Testis (tissue), 3 donors: ENCODE measurements around the gene FGFR3. TPM values are rescaled to one million over a fixed set of nuclear protein-coding genes. Genes with fewer than 3 reads are reported as not detected.

Source experiments
- DNase-seq: peaks from one replicate; pipeline ENCODE4 v3.0.0-alpha.2; 2019
- H3K27ac ChIP-seq, 2 donors: fragments of 200-600 bp; sonication (generic); one replicate each; pipeline ENCODE4 v1.5.1; 2019
- H3K27me3 ChIP-seq: fragments of 200-600 bp; sonication (generic); one replicate; pipeline ENCODE4 v1.5.1; 2019
- H3K36me3 ChIP-seq: fragments of 200-600 bp; sonication (generic); one replicate; pipeline ENCODE4 v1.5.1; 2017; ENCODE audit warnings: low read depth; ENCODE audit errors: missing control alignments
- H3K4me1 ChIP-seq: fragments of 200-600 bp; sonication (generic); one replicate; pipeline ENCODE4 v1.5.1; 2019
- H3K4me3 ChIP-seq, 2 donors: fragments of 200-600 bp; sonication (generic); one replicate each; pipeline ENCODE4 v1.5.1; 2017 to 2019
- H3K9me3 ChIP-seq: fragments of 200-600 bp; sonication (generic); one replicate; pipeline ENCODE4 v1.5.1; 2017
- POLR2A ChIP-seq: fragments of 450-650 bp; IDR thresholded peaks from one replicate; pipeline ENCODE4 v1.6.1; 2017; ENCODE audit warnings: antibody characterized with exemption, mild to moderate bottlenecking, moderate library complexity
- WGBS, 2 donors: methylation state at CpG; one replicate each; pipeline ENCODE4 v1.1.5; 2018; 5-methylcytosine and 5-hydroxymethylcytosine counted together
- intact Hi-C: fragments of 100-400 bp; cut with DNase I; formaldehyde crosslinking; loops from one replicate; pipeline ENCODE4 v1.15.1; 2023; ENCODE audit warnings: low total_unique reads
- polyA plus RNA-seq: library from polyadenylated mRNA; stranded (reverse); fragments of 350-450 nt; fragmentation: Illumina TruSeq; extraction: RNeasy Lipid Tissue Mini Kit (QIAGEN cat#74804); gene quantifications from one replicate; pipeline ENCODE4 v1.2.3, GENCODE V29; 2014; ENCODE audit warnings: low read depth, low replicate concordance; ENCODE audit not compliant: insufficient read depth
- total RNA-seq, 2 donors: library from RNA; depleted of rRNA; stranded (reverse); fragments of >200 nt; gene quantifications; one replicate each; pipeline ENCODE4 v1.2.3, GENCODE V29; 2016
- TF ChIP-seq, protein P1 (sequence below), 3 experiments: fragments of 450-650 bp in 2 of 3; fragments of 200-600 bp in 1 of 3; sonication (generic) in 1 of 3; IDR thresholded peaks; one replicate each; pipeline ENCODE4 v1.5.1; 2016 to 2019; ENCODE audit warnings: antibody characterized with exemption in 3 of 3, mild to moderate bottlenecking in 2 of 3, moderate library complexity in 1 of 3

FGFR3 gene
- total and polyA plus RNA-seq, 3 donors from 2014 or later, result 39.2 to 93.7 (median 79.6) TPM

DNA sequence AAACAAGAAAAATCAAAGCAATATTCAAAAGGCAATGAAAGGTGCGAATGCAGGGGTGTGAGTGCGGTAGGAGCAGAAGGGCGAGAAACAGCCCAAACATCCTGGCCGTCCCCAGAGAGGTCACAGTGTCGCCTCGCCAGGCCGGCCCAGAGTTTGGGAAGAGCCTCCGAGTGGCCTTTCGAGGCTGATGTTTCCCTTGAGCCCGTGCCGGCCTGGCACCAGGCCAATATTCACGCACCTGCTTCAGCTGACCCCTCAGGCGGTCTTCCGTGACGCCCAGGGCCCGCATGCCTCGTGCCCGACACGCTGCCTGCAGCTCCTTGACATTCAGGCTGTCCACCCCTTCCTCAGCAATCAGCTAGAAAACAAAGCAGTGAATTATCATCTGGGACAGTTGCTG is 32.2 kb downstream of the FGFR3 start:
- 88% methylated on average over 19 of the region's 19 CpGs for WGBS, 2 donors
- Histone ChIP-seq H3K27me3 (no peaks in the 10 kb centered on the region), H3K4me3 (no peak overlapping the region), H3K4me1 (no peaks in the 10 kb centered on the region), H3K36me3 (no peaks in the 10 kb centered on the region), H3K9me3 (no peaks in the 10 kb centered on the region), H3K27ac (no peak overlapping the region)
- TF ChIP-seq, protein P1, sequence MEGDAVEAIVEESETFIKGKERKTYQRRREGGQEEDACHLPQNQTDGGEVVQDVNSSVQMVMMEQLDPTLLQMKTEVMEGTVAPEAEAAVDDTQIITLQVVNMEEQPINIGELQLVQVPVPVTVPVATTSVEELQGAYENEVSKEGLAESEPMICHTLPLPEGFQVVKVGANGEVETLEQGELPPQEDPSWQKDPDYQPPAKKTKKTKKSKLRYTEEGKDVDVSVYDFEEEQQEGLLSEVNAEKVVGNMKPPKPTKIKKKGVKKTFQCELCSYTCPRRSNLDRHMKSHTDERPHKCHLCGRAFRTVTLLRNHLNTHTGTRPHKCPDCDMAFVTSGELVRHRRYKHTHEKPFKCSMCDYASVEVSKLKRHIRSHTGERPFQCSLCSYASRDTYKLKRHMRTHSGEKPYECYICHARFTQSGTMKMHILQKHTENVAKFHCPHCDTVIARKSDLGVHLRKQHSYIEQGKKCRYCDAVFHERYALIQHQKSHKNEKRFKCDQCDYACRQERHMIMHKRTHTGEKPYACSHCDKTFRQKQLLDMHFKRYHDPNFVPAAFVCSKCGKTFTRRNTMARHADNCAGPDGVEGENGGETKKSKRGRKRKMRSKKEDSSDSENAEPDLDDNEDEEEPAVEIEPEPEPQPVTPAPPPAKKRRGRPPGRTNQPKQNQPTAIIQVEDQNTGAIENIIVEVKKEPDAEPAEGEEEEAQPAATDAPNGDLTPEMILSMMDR (IDR thresholded peaks at IDR 0.05), result no peak
- DNase-seq, result no peak
- intact Hi-C loops, result no loop called here

DNA sequence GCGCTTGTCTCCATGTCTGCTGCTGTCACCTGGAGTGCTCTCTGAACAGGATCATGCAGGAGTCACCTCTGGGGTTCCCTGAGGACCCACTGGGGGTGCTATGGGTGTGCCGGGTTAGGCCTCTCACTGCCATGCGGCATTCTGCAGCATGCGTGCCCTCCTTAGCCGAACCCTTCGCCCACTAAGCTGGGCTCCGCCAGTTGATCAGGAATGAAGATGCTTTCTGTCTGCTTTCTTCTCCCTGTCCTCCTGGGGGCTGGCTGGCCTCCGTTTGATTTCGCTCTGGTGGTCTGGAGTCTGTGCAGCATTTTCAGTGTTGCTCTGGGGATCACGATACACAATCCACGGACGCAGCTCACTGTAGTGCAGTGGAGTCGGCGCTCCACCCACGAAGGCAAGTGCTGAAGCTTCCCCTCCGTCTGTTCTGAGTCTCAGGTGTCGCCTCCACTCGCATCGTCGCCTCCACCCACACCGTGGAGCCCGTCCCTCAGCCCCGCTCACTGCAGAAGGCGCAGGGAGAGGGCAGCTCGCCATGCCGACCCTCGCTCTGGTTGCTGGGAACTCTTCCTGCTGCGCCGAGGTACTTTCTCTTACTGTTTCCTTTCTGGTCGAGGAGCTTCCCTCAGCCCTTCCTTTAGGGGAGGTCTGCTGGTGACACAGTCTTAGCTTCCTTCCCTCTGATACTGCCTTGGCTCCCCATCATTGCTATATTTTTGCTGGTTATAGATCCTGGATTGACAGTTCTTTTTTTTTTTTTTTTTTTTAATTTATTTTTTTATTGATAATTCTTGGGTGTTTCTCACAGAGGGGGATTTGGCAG is 33.6 kb downstream of the FGFR3 start:
- Histone ChIP-seq H3K4me1 (no peaks in the 10 kb centered on the region), H3K27ac (no peak overlapping the region), H3K4me3 (no peak overlapping the region), H3K36me3 (no peaks in the 10 kb centered on the region), H3K9me3 (no peaks in the 10 kb centered on the region), H3K27me3 (no peaks in the 10 kb centered on the region)
- no peak for TF ChIP-seq POLR2A
- 89 to 94% methylated on average over 28 to 30 of the region's 30 CpGs for WGBS, 2 donors
- DNase-seq, result no peak
- intact Hi-C loops, result no loop called here

DNA sequence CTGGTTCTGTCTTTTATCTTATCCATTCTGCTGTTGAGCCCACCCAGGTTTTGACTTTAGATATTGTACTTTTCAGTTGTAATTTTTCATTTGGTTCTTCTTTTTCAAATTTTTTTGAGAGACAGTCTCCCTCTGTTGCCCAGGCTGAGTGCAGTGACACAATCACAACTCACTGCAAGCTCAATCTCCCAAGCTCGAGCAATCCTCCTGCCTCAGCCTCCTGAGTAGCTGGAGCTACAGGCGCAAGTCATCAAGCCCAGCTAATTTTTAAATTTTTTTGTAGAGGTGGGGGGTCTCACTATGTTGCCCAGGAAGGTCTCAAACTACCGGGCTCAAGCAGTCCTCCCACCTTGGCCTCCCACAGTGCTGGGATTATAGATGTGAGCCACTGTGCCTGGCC is 37.1 kb downstream of the FGFR3 start:
- H3K4me3 ChIP-seq, result no peak overlapping the region
- H3K27ac ChIP-seq, result no peak overlapping the region
- intact Hi-C loops, result no loop called here
- 81 to 92% methylated on average over 3 of the region's 3 CpGs for WGBS, 2 donors
- H3K4me1 ChIP-seq, result peaks cover 8% of the 10 kb centered on the region
- no peak for DNase-seq
- no peak for TF ChIP-seq POLR2A
- TF ChIP-seq, protein P1 (IDR thresholded peaks at IDR 0.05), result no peak
- H3K27me3 ChIP-seq, result no peaks in the 10 kb centered on the region
- H3K36me3 ChIP-seq, result no peaks in the 10 kb centered on the region
- H3K9me3 ChIP-seq, result no peaks in the 10 kb centered on the region

DNA sequence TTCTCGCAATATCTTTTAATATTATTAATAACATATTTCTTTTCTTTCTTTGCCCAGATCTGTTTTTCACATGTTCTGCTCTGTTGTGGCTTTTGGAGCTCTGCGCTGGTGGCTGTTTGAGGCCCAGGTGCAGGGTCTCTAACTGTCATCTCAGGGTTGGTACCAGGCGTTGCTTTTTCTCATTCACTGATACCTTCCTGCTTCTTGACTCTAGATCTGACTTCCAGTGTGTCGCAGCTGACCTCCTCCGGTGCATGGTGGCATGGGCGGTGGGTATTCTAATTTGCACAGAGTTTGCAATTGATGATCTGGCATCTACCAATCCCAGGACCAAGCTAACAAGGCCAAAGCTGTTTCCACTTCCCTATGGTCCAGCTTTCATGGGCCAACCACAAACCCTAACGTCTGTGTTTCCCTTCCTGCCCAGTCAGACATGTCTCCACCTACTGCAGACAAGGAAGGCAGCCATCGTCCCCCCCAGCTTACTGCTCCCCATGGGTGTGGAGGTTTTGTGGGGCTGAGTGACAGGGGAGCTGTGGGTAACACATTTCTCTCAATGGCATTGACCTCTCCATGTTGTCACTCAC is 37.6 kb downstream of the FGFR3 start:
- Histone ChIP-seq H3K9me3 (no peaks in the 10 kb centered on the region), H3K36me3 (no peaks in the 10 kb centered on the region), H3K27ac (no peak overlapping the region), H3K4me3 (no peak overlapping the region), H3K27me3 (no peaks in the 10 kb centered on the region), H3K4me1 (peaks cover 8% of the 10 kb centered on the region)
- TF ChIP-seq, protein P1 (IDR thresholded peaks at IDR 0.05), result no peak
- TF ChIP-seq POLR2A, result no peak
- no peak for DNase-seq
- intact Hi-C loops, result no loop called here
- 92% methylated on average over 8 of the region's 8 CpGs for WGBS, 2 donors

DNA sequence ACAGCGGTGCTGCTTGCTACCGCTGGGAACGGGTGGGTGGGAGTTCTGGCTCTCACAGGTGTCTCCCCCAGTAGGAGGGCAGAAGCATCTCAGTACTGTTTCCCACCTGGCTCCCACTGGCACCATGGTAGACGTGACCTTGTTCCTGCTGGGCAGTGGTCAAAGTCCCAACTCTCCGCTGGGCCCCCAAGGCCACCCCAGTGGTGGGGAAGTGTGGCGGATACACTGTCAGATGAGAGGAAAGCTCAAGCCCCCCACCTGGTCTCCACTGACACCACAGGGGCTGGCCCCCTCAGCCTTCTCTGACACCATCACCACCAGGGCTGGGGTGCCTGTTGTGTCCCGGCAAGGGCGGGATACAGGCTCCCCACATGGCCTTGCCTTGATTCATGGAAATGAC is 38.2 kb downstream of the FGFR3 start:
- Histone ChIP-seq H3K4me3 (no peak overlapping the region), H3K27me3 (no peaks in the 10 kb centered on the region), H3K4me1 (peaks cover 8% of the 10 kb centered on the region), H3K9me3 (no peaks in the 10 kb centered on the region), H3K27ac (no peak overlapping the region), H3K36me3 (no peaks in the 10 kb centered on the region)
- intact Hi-C loops, result no loop called here
- TF ChIP-seq POLR2A, result no peak
- TF ChIP-seq, protein P1 (IDR thresholded peaks at IDR 0.05), result no peak
- DNase-seq, result no peak
- 86 to 93% methylated on average over 2 to 8 of the region's 8 CpGs for WGBS, 2 donors
